ENCODE measurements around the gene FAAP100.

Gene FAAP100

DNA sequence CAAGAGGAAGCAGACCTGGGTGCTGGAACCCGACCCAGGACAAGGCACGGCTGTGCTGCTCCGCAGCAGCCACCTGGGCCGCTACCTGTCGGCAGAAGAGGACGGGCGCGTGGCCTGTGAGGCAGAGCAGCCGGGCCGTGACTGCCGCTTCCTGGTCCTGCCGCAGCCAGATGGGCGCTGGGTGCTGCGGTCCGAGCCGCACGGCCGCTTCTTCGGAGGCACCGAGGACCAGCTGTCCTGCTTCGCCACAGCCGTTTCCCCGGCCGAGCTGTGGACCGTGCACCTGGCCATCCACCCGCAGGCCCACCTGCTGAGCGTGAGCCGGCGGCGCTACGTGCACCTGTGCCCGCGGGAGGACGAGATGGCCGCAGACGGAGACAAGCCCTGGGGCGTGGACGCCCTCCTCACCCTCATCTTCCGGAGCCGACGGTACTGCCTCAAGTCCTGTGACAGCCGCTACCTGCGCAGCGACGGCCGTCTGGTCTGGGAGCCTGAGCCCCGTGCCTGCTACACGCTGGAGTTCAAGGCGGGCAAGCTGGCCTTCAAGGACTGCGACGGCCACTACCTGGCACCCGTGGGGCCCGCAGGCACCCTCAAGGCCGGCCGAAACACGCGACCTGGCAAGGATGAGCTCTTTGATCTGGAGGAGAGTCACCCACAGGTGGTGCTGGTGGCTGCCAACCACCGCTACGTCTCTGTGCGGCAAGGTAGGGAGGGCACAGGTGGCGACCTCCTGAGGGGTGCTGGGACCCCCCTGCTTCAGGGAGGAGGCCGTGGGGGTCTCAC lies 23.3 kb downstream of the FAAP100 start:
- H3K4me3 Mint-ChIP-seq, result no peak overlapping the region
- H3K4me1 Mint-ChIP-seq, result no peaks in the 10 kb centered on the region
- H3K27ac Mint-ChIP-seq, result no peak overlapping the region
- DNase-seq, result no peak
- peaks cover 40% of the 10 kb centered on the region for H3K27me3 Mint-ChIP-seq
- no peaks in the 10 kb centered on the region for H3K9me3 Mint-ChIP-seq
- ATAC-seq, result no peak

DNA sequence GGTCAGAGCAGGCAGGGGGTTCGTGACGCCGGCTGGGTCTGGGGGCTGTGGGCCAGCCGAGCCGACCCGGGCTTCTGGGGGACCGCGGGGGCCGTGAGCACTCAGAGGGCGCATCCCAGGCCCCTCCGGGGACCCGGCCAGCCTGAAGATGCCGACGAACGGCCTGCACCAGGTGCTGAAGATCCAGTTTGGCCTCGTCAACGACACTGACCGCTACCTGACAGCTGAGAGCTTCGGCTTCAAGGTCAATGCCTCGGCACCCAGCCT lies 23.8 kb downstream of the FAAP100 start:
- H3K4me1 Mint-ChIP-seq, result no peaks in the 10 kb centered on the region

DNA sequence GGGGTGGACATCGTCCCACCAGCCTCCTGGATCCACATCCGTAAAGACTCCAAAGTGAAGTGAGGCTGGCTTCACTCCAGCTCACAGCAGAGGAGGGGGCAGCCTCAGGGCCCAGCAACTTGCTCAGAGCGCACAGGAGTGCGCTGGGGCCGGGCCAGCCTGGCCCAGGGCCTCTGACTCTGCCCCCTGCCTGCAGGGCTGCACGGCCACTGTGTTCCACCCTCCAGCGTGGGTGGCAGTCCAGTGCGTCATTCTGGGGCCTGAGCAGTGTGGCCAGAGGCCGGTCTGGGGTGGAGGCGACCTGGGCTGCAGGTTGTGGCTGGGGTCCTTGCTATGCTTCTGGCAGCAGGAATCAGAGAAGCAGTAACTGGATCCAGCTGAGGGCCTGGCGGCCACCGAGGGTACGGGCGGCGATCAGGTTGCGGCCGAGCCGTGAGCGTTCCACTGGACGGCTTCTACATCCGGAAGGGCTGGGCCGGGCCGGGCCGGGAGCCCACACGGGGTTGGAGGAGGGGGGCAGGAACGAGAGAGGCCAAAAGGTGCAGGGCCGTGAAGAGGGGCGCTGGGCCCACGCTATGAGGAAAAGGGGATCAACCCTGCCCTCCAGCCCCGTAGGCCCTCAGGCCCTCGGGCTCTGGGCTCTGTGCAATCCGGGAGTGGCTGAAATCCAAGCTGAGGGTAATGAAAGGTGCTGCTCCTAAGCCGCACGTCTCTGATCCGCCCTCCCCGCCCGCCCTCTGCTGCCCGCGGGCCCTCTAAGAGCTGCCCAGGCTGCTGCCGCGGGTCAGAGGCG lies 24.4 kb downstream of the FAAP100 start, which contains the start of gene FSCN2:
Gene FSCN2, plus strand, starts transcription at position 787 of the 793 bp plus-strand sequence. CDS start 155 bp downstream, outside the sequence.
- Mint-ChIP-seq H3K4me1 (no peaks in the 10 kb centered on the region), H3K27ac (no peak within 1 kb of the TSS), H3K9me3 (no peaks in the 10 kb centered on the region), H3K4me3 (no peak within 1 kb of the TSS), H3K27me3 (peaks cover 40% of the 10 kb centered on the region)
- ATAC-seq, result no peak
- no peak for DNase-seq

More for the DNA sequence above, 23.8 kb downstream of the FAAP100 start:
- Mint-ChIP-seq H3K27me3 (peaks cover 40% of the 10 kb centered on the region), H3K9me3 (no peaks in the 10 kb centered on the region), H3K4me3 (no peak overlapping the region), H3K27ac (no peak overlapping the region)
- no peak for DNase-seq
- ATAC-seq, result no peak

DNA sequence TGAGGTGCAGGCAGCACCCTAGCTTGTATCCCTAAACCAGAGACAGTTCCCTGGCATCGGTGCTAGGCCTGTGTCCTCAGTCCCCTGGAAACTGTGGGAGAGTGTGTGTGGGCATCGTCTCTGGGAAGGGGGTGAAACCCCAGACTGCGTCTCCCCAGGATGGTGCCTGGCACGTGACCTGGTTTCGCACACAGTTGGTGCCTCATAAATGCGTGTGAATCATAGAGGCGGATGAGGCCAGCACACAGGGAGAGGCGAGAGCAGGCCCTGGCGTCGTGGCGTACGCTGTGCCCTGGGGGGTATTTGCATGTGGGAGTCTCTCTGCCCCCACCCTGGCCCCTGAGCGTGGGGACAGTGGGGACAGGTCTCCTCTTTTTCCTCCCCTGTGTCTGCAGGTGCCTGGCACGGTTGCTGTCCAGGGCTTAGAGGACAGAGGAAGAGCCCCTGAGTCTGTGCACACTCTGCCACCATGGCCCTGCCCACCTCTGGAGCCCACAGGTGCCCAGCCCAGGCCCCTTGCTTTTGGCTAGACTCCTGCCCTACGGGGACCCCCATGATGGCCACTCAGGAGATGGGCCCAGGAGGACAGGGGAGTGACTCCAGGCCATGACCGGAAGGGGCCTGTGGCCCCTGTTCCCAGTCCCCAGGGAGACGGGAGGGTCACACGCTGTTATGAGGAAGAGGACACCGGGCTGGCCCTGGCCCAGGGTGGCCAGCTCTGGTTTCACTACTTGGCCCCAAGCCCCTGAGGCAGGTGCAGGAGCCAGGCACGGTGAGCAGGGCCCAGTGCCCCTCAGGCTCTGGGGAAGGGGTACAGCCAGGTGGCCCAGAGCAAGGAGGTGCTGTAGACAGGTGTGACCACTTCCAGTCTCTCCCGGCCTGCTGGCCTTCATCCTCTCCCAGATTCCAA lies 25.2 kb downstream of the FAAP100 start:
- no peak for ATAC-seq
- Mint-ChIP-seq H3K27me3 (peaks cover 47% of the 10 kb centered on the region), H3K27ac (no peak overlapping the region)

DNA sequence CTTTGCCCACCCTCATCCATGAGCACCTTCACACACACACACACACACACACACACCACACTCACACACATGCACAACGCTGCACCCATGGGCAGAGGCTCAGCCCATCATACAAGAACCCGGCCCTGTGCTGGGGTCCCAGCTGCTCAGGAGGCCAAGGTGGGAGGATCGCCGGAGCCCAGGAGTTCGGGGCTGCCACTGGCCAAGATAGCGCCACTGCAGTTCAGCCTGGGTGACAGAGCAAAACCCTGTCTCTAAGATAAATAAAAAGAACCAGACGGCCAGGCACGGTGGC lies 27.3 kb downstream of the FAAP100 start:
- DNase-seq (no peak), ATAC-seq (no peak)
- Mint-ChIP-seq H3K4me3 (no peak overlapping the region), H3K4me1 (no peaks in the 10 kb centered on the region), H3K27ac (no peak overlapping the region), H3K27me3 (peaks cover 47% of the 10 kb centered on the region), H3K9me3 (no peaks in the 10 kb centered on the region)

More for the DNA sequence above, 25.2 kb downstream of the FAAP100 start:
- Mint-ChIP-seq H3K4me1 (no peaks in the 10 kb centered on the region), H3K4me3 (no peak overlapping the region), H3K9me3 (no peaks in the 10 kb centered on the region)
- no peak for DNase-seq

DNA sequence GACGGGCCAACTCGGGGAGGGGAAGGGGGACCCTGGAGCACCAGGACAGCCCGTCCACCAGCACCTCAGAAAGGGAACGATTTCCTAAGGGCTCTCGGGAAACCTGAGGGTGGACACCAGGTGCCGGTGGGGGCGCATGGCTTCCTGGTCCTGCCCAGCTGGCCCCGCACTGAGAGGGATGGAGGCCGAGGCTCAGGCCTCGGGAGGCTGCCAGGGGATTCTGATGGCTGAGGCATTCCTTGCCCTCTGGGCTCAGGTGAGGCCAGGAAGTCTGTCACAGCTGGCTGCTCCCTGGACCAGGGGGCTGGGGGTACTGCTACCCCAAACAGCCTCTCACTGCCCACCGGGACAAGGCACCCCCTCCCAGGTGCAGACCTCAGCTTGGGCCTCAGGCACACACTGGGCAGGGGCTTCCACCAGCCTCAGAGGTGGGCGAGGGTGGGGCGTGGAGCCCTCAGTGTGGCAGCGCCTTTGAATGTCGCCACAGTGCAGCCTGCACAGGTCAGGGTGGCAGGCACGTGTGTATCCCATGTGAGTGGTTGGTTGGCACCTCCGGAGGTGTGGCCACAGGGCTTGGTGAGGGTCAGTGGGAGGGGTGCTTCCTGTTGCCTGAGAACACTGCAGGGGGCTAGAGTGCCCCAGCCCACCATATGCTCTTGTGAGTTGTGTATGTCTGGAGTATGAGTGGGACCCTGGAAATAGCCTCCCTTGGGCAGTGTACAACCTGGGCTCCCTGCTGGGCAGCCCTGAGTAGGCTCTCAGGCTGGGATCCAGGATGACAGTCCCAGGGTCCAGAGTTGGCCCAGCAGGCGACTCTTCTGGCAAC lies 27.9 kb downstream of the FAAP100 start:
- Mint-ChIP-seq H3K4me3 (no peak overlapping the region), H3K27me3 (peaks cover 47% of the 10 kb centered on the region), H3K27ac (no peak overlapping the region), H3K4me1 (peaks cover 4% of the 10 kb centered on the region), H3K9me3 (no peaks in the 10 kb centered on the region)
- ATAC-seq (no peak), DNase-seq (no peak)

DNA sequence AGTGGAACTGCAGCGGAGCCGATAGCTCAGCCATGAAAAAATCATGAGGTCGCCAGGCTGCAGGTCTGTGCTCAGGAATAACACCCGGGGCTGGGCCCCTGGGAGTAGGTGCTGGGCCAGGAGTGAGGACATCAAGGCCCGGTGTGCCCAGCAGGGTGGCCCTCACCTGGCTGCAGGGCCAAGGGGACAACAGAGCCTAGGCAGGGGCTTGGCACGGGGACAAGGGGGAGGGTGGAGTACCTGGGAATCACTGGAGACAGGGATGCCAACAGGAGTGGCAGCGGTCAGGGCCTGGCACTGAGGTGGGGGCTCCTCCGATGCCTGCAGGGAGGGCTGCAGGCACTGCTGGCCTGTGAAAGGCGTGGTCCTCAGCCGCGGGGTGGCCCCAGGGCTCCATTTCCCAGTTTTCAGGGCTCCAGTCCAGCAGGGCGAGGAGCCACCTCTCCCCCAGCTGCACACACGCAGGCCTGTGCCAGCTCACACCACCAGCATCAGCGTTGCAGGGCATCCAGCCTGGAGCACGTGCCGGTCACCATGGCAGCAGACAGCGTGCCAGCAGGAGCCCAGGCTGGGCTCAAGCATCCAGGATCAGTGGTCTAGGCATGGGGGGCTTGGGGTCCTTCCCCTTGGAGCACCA lies 28.6 kb downstream of the FAAP100 start:
- Mint-ChIP-seq H3K27me3 (peaks cover 47% of the 10 kb centered on the region), H3K27ac (no peak overlapping the region), H3K9me3 (no peaks in the 10 kb centered on the region), H3K4me1 (peaks cover 7% of the 10 kb centered on the region), H3K4me3 (no peak overlapping the region)
- ATAC-seq (no peak), DNase-seq (no peak)

DNA sequence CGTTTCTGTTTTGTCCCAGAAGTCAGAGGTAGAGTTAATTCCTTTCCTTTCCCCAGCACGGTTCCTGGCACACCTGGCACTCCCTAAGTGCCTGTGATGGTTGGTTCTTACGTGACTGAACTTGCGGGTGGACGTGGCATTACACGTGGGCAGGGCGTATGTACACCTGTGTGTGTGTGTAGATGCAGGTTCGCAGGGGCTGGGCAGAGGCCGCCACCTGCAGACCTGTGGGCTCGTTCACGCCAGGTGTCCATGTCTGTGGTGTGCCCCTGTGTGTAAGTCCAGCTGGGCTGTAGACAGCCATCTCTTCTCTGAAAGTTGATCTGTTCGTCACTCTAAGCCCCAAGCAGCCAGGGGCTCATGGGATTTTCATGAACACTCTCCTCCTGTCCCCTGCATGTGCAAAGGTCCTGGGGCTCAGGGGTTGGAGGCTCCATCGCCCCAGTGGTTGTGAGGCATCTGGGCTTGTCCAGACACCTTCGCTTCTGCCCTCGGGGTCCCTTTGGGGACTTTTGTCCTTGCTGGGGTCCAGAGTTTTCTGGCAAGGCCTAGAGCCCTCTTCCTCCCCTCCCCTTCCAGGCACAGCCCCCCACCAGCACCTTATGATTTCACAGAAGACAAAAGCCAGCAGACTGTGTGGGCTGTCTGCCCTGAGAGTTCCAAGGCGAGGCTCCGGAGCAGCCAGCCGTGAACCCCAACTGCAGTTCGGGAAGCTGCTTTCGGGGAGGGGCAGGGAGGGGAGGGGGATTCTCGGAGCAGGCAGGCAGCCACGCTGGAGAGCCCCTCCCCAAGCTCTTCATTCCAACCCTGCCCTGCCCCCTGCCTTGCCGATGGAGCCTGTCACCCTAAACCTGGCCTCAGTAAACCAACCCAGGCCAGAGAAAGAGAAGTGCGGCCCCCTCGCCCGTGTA lies 29.4 kb downstream of the FAAP100 start:
- Mint-ChIP-seq H3K9me3 (no peaks in the 10 kb centered on the region), H3K4me1 (peaks cover 14% of the 10 kb centered on the region), H3K4me3 (no peak overlapping the region), H3K27me3 (peaks cover 47% of the 10 kb centered on the region), H3K27ac (no peak overlapping the region)
- ATAC-seq, result no peak
- no peak for DNase-seq

DNA sequence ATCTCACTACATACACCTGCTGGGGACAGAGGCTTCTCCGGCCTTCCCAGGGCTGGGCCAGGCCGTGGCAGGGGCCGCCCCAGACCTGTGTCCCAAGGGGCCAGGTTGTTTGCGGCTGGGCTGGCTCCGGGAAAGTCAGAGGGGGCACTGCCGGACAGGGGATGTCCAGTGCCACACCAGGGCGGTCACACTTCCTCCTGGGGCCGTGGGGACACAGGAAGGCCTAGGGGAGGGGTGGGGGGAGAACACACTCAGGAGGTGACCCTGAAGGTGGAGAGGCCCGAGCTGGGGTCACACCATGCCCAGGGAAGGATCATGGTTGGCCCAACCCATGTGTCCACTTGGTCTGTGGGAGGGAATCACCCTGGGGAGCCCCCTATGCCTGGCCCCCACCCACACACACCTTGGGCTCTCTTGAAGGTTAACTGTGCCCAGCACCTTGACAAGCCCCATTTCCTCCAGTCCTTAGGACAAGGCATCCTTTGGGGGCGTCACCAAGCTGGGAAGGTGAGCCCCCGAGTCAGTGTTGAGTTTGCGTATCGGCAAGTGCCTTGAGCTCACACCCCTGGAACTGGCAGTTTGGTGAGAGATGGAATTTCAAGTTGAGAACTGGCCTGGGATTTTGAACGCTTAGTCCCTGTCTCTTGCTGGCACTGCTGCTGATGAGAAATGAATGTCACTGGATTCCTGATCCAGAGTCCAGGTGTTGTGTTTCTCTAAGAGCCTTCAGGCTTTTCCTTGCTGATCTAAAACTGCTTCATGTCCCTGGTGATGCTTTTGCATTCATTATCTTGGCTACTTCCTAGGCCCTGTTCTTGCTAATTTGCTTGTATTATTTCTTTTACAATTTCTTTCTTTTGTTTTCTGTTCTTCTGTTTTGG lies 31.9 kb downstream of the FAAP100 start:
- peaks cover 29% of the 10 kb centered on the region for H3K27me3 Mint-ChIP-seq
- peak overlapping the region in 1 of 2 donors; percentile 4 for H3K27ac Mint-ChIP-seq
- no peaks in the 10 kb centered on the region for H3K9me3 Mint-ChIP-seq
- H3K4me1 Mint-ChIP-seq, result peaks cover 39% of the 10 kb centered on the region
- peak overlapping the region; percentile 49 to 72 for H3K4me3 Mint-ChIP-seq
- no peak for DNase-seq
- ATAC-seq, result no peak

DNA sequence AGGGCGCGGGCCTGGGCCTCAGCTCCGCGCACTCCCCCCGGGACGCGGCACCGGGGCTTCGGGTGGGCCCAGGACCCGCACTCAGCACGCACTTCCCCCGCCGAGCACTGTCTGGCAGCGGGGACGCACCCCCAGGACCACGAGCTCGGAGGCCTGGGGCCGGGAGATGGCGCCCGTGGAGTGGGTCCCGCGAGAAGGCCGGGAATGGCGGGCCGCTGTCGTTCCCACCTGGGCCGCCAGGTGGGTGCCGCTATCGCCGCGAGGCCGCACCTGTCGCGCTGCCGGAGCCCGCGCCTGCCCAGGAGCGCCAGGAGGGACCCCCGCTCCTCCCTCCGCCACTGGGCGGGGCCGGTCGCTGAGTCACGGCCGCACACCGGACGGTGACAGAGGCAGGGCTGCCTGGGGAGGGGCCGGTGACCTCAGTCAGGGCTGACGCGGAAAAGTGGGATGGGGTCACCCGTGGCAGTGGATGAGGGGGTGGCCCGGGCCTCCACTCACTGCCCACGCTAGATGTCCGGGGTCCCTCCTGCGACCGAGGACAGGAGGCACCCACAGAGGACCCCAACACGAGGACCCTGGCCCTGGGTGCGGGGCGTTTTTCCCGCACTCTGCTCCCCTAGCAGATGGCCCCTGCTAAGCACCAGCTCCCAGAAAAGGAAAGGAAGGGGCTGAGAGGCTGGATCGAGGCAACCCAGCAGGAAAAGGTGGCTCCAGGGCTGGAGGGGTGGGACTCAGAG lies 32.7 kb downstream of the FAAP100 start:
- peak; percentile 52 to 70 for DNase-seq

DNA sequence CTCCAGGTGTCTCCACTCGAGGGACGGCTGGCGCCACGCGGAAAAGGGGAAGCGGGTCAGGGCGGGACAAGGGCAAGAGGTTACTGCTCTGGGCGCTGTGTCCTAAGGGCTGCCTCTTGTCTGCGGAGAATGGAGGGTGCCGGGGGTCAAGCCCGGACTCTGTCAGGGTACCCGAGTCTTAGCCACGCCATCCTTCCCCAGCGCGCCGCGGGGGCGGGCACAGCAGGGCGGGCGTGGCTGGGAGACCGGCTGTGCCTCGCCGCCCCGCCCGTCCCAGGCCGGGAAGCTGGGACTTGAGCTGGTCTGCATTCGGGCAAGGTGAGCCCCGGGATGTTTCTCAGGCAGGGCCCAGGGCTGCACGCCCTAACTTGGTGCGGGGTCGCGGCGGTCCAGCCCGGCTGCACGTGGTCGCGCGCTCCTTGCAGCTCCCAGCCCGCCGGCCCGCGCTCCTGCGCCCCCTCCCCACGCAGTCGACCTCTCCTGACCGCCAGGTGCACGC lies 33.3 kb downstream of the FAAP100 start:
- peaks cover 16% of the 10 kb centered on the region for H3K27me3 Mint-ChIP-seq
- peak overlapping the region in 1 of 2 donors; percentile 72 for H3K4me3 Mint-ChIP-seq
- no peak for DNase-seq

More for the DNA sequence above, 32.7 kb downstream of the FAAP100 start:
- Mint-ChIP-seq H3K27ac (no peak overlapping the region), H3K27me3 (peaks cover 21% of the 10 kb centered on the region), H3K4me3 (peak overlapping the region; percentile 49 to 72), H3K4me1 (peaks cover 42% of the 10 kb centered on the region), H3K9me3 (no peaks in the 10 kb centered on the region)
- ATAC-seq, result peak; percentile 54

DNA sequence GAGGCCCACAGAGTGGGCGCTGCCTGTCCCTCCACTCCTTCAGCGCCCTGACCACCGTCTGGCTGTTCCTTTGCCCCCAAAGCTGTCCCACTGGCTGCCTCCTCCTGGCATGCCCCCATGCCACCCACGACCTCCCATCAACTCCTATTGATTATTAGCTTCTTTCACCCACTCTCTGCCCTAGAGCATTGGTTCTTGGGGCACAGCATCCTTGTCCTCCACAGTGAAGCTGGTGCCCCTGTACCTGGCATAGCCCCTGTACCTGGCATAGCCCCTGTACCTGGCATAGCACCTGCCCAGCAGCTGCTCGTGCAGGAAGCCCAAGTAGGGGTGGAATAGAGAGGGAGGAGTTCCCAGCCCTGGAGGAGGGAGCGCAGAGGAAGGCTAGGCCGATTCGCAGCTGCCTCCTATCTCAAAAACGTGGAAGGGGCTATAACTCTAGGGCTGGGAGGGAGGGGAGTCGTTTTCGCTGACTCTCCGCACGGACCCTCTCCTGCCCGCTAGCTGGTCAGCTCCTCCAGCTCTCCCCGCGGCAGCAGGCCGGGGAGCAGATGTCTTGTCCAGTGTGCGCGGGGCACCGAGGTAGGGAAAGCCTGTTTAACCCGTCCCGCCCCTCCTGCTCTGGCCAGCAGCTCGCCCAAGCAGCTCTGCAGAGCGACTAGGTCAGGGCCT lies 33.9 kb downstream of the FAAP100 start:
- H3K4me1 Mint-ChIP-seq, result peaks cover 47% of the 10 kb centered on the region
- H3K27me3 Mint-ChIP-seq, result peaks cover 10% of the 10 kb centered on the region
- H3K9me3 Mint-ChIP-seq, result no peaks in the 10 kb centered on the region
- no peak for DNase-seq
- ATAC-seq, result no peak
- no peak overlapping the region for H3K27ac Mint-ChIP-seq
- peak overlapping the region; percentile 4 to 50 for H3K4me3 Mint-ChIP-seq

More for the DNA sequence above, 33.3 kb downstream of the FAAP100 start:
- Mint-ChIP-seq H3K27ac (no peak overlapping the region), H3K9me3 (no peaks in the 10 kb centered on the region), H3K4me1 (peaks cover 42% of the 10 kb centered on the region)
- ATAC-seq, result no peak
